NB4 (cell line): ENCODE data around the gene RAB5IF.
A peak's percentile ranks its signal among the peaks of the same experiment; 100 is the strongest.
"Not testable (repeated sequence)": the region's sequence is repeated elsewhere in the genome, so short reads cannot be mapped to it uniquely, and the experiment has no call there.

Source experiments
- DNase-seq: peaks from one replicate; pipeline ENCODE4 v3.0.0; 2010; ENCODE audit warnings: low read depth
- H3K4me3 ChIP-seq: one replicate; pipeline ENCODE4 v1.5.1; 2011; ENCODE audit warnings: mild to moderate bottlenecking, low read depth, low read length, moderate library complexity
- MYC ChIP-seq: IDR thresholded peaks from 2 replicates; pipeline ENCODE4 v1.6.1; 2011; ENCODE audit warnings: low read depth, low read length
- POLR2A ChIP-seq: IDR thresholded peaks from 2 replicates; pipeline ENCODE4 v1.6.1; 2011; ENCODE audit warnings: mild to moderate bottlenecking; ENCODE audit not compliant: insufficient read length; ENCODE audit errors: extremely low read depth
- TF ChIP-seq, protein P1 (sequence below): IDR thresholded peaks from one replicate; pipeline ENCODE4 v1.5.1; 2012; ENCODE audit warnings: low read depth, low read length
- TF ChIP-seq, protein P2 (sequence below): IDR thresholded peaks from 2 replicates; pipeline ENCODE4 v1.6.1; 2011; ENCODE audit warnings: low read depth, low read length

RAB5IF gene

GRCh38 chr20:36605399-36606157 is at the start of gene RAB5IF:
TSS of gene RAB5IF (plus strand) at chr20:36605779. CDS start at chr20:36605952, 173 bp downstream.
- TF ChIP-seq, protein P1, sequence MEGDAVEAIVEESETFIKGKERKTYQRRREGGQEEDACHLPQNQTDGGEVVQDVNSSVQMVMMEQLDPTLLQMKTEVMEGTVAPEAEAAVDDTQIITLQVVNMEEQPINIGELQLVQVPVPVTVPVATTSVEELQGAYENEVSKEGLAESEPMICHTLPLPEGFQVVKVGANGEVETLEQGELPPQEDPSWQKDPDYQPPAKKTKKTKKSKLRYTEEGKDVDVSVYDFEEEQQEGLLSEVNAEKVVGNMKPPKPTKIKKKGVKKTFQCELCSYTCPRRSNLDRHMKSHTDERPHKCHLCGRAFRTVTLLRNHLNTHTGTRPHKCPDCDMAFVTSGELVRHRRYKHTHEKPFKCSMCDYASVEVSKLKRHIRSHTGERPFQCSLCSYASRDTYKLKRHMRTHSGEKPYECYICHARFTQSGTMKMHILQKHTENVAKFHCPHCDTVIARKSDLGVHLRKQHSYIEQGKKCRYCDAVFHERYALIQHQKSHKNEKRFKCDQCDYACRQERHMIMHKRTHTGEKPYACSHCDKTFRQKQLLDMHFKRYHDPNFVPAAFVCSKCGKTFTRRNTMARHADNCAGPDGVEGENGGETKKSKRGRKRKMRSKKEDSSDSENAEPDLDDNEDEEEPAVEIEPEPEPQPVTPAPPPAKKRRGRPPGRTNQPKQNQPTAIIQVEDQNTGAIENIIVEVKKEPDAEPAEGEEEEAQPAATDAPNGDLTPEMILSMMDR = peak; percentile 85
- TF ChIP-seq, protein P2, sequence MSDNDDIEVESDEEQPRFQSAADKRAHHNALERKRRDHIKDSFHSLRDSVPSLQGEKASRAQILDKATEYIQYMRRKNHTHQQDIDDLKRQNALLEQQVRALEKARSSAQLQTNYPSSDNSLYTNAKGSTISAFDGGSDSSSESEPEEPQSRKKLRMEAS = peak; percentile 76
- peak; percentile 85 for TF ChIP-seq MYC
- TF ChIP-seq POLR2A = peak; percentile 97
- H3K4me3 ChIP-seq = peak within 1 kb of the TSS; percentile 93
- DNase-seq = peak; percentile 100

- DNase-seq = no peak
- H3K4me3 ChIP-seq = no peak overlapping the region
- TF ChIP-seq, protein P2 = no peak
These were observed 42.9 kb upstream of the RAB5IF start for GRCh38 chr20:36562724-36563123.

DNA sequence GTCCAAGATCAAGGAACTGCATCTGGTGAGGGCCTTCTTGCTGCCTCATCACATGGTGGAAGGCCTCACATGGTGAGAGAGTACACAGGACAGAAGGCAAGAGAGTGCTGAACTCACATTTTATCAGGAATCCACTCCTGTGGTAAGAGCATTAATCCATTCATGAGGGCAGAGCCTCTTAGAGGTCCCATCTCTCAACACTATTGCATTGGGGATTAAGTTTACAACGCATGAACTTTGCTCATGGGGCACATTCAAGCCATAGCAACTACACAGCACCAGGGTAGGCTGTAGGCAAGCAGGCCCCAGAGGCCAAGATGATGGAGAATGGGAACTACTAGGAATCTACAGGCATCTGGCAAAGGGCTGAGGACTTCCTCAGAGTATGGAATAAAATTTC is 42.2 kb upstream of the RAB5IF start:
- no peak for DNase-seq
- H3K4me3 ChIP-seq = no peak overlapping the region

GRCh38 chr20:36564078-36564725 is 41.4 kb upstream of the RAB5IF start:
- DNase-seq, H3K4me3 ChIP-seq: not testable (repeated sequence)

More for the DNA sequence above, 42.2 kb upstream of the RAB5IF start:
- TF ChIP-seq, protein P2 = no peak
- no peak for TF ChIP-seq MYC
- TF ChIP-seq, protein P1 = no peak
- no peak for TF ChIP-seq POLR2A

DNA sequence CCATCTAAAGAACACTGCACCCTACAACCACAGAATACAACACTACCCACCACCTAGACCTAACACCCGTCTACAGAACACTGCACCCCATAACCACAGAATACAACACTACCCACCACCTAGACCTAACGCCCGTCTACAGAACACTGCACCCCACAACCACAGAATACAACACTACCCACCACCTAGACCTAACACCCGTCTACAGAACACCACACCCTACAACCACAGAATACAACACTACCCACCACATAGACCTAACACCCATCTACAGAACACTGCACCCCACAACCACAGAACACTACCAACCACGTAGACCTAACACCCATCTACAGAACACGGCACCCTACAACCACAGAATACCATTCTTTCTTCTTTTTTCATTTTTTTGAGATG is 40.9 kb upstream of the RAB5IF start:
- not testable (repeated sequence) for DNase-seq, H3K4me3 ChIP-seq

DNA sequence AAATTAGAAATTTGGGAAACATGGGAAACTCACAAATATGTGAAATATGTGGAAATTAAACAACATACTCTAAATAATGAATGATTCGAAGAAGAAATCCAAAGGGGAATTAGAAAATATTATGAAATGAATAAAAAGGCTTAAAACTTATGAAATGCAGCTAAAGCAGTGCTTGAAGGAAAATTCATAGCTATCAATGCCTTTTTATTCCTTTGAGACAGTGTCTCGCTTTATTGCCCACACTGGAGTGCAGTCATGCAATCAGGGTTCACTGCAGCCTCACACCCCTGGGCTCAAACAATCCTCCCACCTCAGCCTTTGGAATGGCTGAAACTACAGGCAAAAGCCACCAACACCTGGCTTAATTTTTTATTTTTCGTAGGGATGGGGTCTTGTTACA is 40.1 kb upstream of the RAB5IF start:
- no peak for TF ChIP-seq MYC
- TF ChIP-seq, protein P1 = no peak
- DNase-seq = no peak
- no peak overlapping the region for H3K4me3 ChIP-seq

DNA sequence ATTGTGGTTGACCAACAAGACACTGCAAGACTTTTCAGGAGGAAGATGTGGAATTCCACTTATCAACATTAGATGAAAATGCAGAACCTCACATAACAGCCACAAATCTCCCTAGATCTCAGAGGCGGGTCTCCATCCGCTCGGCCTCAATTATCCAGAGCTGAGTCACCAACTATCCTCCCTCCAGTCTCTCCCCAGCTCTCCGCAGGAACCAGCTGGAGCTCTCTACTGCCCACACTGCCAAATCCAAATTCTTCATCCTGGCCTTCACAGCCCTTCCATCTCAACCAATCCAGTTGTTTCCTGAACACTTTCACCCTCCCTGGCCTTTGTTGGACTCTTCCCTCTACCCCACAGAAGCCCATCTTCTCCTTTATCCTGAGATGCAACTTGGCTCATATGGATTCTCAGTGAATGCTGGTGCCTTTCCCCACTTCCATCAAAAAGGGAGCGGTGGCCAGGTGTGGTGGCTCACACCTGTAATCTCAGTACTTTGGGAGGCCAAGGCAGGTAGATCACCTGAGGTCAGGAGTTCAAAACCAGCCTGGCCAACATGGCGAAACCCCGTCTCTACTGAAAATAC is 35.6 kb upstream of the RAB5IF start:
- DNase-seq = no peak
- H3K4me3 ChIP-seq = no peak overlapping the region
- TF ChIP-seq, protein P2 = no peak
- TF ChIP-seq MYC (no peak), POLR2A (no peak)
- TF ChIP-seq, protein P1 = no peak
